CD4-positive, alpha-beta T cell treated with Interleukin-17A for 4 hours (primary cell): ENCODE results near the gene MISP3.
A peak's percentile ranks its signal among the peaks of the same experiment; 100 is the strongest.

ENCODE experiments used
- DNase-seq: peaks from one replicate; pipeline ENCODE4 v3.0.0-alpha.2; 2020; ENCODE audit warnings: mixed read lengths

MISP3 gene

GRCh38 chr19:14054099-14054498, 18.5 kb upstream of the MISP3 start:
- no peak for DNase-seq

- DNase-seq: no peak
Measured at GRCh38 chr19:14054721-14055120, 17.9 kb upstream of the MISP3 start.

- DNase-seq: no peak
Measured at GRCh38 chr19:14055396-14055795, 17.2 kb upstream of the MISP3 start.

- DNase-seq: no peak
Measured at GRCh38 chr19:14056069-14056666, 16.4 kb upstream of the MISP3 start.

- no peak for DNase-seq
Measured at GRCh38 chr19:14056741-14057356, 15.7 kb upstream of the MISP3 start.

- DNase-seq: no peak
Measured at GRCh38 chr19:14058182-14059092, 14.1 kb upstream of the MISP3 start.

- DNase-seq: peak; percentile 67
Measured at GRCh38 chr19:14059093-14059480, 13.5 kb upstream of the MISP3 start.

GRCh38 chr19:14059652-14060155, 12.9 kb upstream of the MISP3 start:
- DNase-seq: no peak

GRCh38 chr19:14061081-14061749, 11.4 kb upstream of the MISP3 start:
- DNase-seq: no peak

- DNase-seq: no peak
Measured at GRCh38 chr19:14061751-14062557, 10.6 kb upstream of the MISP3 start, which contains the start of gene PALM3. Gene PALM3 (minus strand): TSS chr19:14062076. CDS start chr19:14061980, 96 bp downstream.

- no peak for DNase-seq
Measured at GRCh38 chr19:14062558-14062855, 10.1 kb upstream of the MISP3 start.

GRCh38 chr19:14063105-14063504, 9.5 kb upstream of the MISP3 start:
- no peak for DNase-seq

GRCh38 chr19:14066134-14066533, 6.5 kb upstream of the MISP3 start:
- no peak for DNase-seq

GRCh38 chr19:14070268-14071050, 2.1 kb upstream of the MISP3 start:
- DNase-seq: no peak

GRCh38 chr19:14073261-14073924, 807 bp downstream of the MISP3 start:
- peak; percentile 85 for DNase-seq

GRCh38 chr19:14073925-14074838, 1.6 kb downstream of the MISP3 start:
- DNase-seq: peak; percentile 31

GRCh38 chr19:14078411-14078810, 5.8 kb downstream of the MISP3 start:
- DNase-seq: no peak

- peak; percentile 99 for DNase-seq
Measured at GRCh38 chr19:14080887-14081796, 8.6 kb downstream of the MISP3 start.
